UCSD-AML1 (cell line): Measurements from ENCODE around the gene FAM222A.

Experiments used
- DNase-seq: peaks from one replicate; lab custom pipeline; 2025; ENCODE audit not compliant: unreplicated experiment; lab: John Stamatoyannopoulos, UW

Gene FAM222A

GRCh38 chr12:109713187-109714070 lies at the start of gene FAM222A:
FAM222A (plus strand) TSS chr12:109713825; CDS start chr12:109744147, 30,322 bp downstream.
- peak; percentile 95 for DNase-seq

DNA sequence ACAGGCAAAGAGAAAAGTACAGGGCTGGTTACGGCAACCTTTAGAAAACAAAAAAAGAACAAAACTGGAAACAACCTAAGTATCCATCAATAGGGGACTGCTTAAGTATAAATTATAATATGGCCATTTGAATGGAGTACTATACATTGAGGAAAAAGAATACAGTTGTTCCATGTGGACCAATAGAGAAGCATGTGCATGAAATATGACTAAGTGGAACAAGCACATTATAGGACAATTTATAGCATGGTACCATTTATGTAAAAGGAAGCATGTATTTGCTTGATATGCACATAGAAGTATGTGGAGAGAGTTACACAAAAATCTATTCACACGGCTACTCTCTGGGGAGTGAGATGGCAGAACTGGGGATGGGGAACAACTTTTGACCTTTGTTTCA lies 49.2 kb upstream of the FAM222A start:
- no peak for DNase-seq

GRCh38 chr12:109666068-109666467 lies 47.6 kb upstream of the FAM222A start:
- DNase-seq: no peak

DNA sequence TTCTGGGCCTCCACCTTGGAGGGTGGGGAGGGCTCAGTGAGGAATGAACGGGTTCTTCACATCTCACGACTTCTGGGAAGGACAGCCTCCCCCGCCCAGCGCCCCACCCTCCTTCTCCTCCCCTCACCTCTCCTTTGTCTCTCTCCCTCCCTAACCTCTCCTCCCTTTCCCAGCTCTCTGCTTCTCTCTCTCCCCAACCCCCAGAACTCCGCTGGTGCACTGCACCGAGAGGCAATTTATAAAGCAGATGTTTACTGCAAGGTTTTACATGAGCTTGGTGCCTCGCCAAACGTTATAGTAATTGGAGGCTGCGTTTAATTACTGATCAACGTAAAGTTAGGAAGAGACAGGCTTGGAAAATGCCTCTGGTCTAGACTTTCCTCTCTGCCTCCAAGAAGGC lies 42.9 kb upstream of the FAM222A start:
- DNase-seq: no peak

DNA sequence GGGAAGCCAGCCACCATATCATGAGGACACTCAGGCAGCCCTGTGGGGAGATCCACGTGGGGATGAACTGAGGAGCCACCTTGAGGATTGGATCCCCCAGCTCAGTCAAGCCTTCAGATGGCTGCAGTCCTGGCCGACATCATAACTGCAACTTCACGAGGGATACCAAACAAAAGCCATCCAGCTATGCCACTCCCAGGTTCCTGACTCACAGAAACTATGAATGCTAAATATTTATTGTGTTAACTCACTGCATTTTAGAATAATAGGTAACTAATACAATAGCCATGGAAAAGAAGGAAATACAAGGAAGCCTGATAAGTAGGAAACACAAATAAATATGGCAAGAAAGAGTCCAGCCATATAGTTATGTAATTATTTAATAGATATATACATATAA lies 42.1 kb upstream of the FAM222A start:
- DNase-seq: no peak

- no peak for DNase-seq
These were observed 40.2 kb upstream of the FAM222A start for GRCh38 chr12:109673379-109673778.

DNA sequence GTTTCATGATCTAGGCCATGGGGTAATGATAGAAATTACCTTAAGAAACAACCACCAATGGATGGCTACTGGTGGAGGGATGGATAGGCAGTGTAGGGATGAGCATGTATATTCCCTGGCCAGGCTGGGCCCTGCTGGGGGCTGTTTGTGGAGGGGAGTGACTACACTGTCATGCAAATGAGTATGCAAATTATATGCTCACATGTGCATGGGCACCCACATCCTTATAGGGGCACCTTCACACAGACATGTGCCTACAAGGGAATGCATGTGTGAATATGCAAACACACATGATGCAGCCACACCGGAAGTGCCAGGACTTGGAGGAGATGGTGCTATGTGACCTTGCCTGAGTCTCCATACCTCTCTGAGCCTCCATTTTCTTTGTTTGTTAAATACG lies 39.7 kb upstream of the FAM222A start:
- DNase-seq: no peak

GRCh38 chr12:109675411-109675810 lies 38.2 kb upstream of the FAM222A start:
- no peak for DNase-seq

GRCh38 chr12:109677279-109677691 lies 36.3 kb upstream of the FAM222A start:
- DNase-seq: no peak

DNA sequence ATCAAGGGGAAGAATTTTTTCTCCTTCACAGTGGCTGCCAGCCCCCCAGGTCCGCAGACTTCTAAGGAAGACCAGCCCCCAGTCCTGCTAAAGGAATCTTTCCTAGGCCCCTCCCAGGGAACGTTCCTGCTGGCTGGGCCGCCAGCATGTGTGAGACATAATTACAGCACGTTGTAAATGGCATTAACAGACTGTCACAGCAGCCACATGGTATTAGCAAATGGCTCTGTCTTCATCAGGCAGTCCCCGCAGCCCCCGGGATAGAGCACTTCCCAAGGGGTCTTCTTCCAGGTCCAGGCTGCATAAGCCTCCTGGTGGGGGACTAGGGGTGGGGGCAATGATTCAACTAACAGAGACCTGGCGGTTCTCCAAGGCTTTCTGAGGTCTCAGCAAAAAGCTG lies 34.9 kb upstream of the FAM222A start:
- DNase-seq: no peak

GRCh38 chr12:109679501-109680263 lies 33.9 kb upstream of the FAM222A start:
- no peak for DNase-seq

DNA sequence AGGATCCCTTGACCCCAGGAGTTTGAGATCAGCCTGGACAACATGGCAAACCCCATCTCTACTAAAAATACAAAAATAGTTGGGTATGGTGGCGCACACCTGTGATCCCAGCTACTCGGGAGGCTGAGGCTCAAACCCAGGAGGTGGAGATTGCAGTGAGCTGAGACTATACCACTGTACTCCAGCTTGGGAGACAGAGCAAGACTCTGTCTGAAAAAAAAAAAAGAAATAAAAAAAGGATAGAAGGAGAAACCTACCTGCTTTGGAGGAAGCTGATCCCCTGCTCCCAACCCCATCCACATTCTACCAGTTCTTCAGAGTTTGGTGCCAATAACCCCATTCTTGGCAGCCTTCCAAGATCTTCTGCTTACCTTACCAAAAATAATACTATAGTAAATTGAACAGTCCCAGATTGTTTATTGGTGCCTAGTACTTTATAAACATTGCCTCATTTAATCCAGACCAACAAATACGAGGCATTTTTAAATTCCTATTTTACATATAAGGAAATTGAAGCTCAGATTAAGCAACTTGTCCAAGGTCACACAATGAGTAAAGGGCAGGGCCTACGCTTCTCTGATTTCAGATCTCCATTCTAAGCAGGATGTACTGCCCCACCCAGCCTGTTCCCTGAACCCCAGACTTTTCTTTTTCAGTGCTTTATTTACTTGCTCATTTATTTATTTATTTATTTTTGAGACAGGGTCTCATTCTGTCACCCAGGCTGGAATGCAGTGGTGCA lies 33.2 kb upstream of the FAM222A start:
- DNase-seq: no peak

- DNase-seq: no peak
These were observed 31.5 kb upstream of the FAM222A start for GRCh38 chr12:109681986-109682707.

DNA sequence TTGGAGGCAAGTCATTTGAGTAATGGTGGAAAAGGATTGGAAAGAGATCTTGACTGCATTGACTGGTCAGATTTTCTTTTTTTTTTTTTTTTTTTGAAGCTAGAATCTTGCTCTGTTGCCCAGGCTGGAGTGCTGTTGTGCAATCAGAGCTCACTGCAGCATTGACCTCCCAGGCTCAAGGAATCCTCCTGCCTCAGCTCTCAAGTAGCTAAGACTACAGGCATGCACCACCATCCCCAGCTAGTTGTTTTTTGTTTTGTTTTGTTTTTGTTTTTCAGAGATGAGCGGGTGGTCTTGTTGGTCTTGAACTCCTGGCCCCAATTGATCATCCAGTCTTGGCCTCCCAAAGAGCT lies 30.9 kb upstream of the FAM222A start:
- DNase-seq: no peak

- no peak for DNase-seq
These were observed 30.3 kb upstream of the FAM222A start for GRCh38 chr12:109683316-109683715.

DNA sequence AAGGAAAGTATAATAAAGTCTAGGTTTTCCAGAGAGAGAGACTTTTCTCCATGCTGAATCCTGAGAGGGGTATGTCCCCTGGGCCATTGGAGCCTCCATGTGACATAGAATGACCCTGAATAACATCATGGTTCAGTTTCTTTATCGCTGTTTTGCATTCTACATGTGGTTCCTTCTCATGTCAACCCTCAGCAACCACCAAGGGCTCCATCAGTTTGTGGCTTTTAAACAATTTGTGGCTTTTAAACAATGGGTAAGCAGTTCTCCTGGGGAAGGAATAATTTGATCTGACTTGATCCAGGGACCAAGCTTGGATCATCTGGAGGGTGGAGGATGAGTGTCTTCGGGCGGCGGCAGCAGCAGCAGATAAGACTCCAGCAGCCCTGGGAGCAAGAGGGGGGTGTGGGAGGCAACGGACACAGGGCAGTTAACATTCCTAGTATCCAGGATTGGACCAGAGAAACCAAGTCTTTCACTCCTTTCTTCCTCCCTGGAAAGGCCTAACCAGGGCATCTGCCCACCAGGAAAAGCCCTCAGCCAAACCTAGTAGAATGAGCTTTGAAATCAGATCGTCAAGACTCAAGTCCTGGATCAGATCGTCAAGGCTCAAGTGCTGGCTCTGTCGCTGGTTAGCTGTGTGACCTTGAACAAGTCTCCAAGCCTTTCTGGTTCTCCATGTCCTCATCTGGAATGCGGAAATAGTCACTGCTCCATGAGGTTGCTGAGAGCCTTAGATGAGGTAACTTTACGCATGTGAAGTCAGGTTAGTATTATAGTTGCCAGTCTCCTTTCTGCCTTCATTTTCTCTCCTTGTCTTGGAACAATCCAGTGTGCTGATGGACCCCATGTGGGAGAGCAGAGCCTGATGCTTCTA lies 27.8 kb upstream of the FAM222A start:
- no peak for DNase-seq

DNA sequence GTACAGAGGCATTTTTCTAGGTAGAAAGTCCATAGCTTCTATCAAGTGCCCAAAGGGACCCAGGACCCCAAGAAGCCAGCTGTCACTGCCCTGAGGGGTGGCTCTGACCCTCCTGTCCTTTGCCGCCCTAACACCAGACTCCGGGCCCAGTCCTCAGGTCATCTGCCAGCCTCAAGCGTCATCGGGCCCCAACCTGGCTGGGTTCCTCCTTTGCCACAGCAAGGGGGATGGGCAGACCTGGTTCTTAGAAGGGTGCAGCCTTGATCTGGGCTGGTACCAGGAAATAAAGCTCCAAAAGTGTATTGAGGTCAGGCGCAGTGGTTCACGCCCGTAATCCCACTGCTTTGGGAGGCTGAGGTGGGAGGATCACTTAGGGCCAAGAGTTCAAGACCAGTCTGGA lies 27.1 kb upstream of the FAM222A start:
- no peak for DNase-seq

- DNase-seq: no peak
These were observed 26.4 kb upstream of the FAM222A start for GRCh38 chr12:109687250-109687649.

DNA sequence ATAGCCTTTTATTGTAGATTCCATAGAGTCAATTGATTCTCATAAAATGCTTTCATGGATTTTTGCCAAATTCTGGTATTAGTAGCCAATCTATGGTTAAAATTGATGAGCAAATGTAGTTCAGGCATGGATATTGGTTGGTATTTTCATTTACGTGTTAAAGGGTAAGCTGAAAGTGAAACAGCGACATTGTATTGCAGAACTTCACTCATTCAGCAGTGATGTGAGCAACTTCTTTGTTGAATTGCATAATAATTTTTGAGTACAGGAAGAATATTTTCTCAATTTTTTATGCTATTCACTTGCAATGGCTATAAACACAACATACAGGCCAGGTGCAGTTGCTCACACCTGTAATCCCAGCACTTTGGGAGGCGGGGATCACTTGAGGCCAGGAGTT lies 24.2 kb upstream of the FAM222A start:
- DNase-seq: no peak

DNA sequence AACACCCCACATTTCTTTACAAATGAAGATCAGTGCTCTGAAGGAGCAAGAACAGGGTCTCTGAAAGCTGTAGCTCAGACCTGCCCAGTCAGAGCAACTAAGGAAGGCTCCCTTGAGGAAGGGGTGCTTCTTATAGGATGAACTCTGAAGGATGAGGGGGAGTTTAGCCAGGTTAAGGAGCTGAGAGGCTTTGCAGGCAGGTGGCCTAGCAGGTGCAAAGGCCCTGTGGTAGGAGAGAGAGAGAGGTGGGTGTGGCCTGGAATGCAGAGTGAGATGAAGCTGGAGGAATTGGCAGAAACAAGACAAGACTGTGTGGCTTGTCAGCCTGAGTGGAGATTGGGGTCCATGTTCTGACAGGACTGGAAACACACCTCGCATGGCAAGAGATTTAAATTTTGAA lies 20.5 kb upstream of the FAM222A start:
- DNase-seq: no peak
